Skeletal muscle tissue (tissue), 4 donors: ENCODE results near the gene FAM193B. TPM values are rescaled to one million over a fixed set of nuclear protein-coding genes. Genes with fewer than 3 reads are reported as not detected.
A peak's percentile ranks its signal among the peaks of the same experiment; 100 is the strongest.

Experiments used
- H3K27ac ChIP-seq: one replicate; pipeline ENCODE4 v1.7.0; 2013; ENCODE audit warnings: mild to moderate bottlenecking, low read depth, low read length, inconsistent platforms
- H3K27me3 ChIP-seq, 3 donors: one replicate each; pipeline ENCODE4 v1.7.0; 2013; ENCODE audit warnings: low read length in 3 of 3; ENCODE audit not compliant: control insufficient read depth in 3 of 3, insufficient read depth in 3 of 3
- H3K36me3 ChIP-seq, 3 donors: one replicate each; pipeline ENCODE4 v1.7.0; 2013; ENCODE audit warnings: low read length in 3 of 3; ENCODE audit not compliant: control insufficient read depth in 3 of 3, insufficient read depth in 3 of 3
- H3K4me1 ChIP-seq, 3 donors: one replicate each; pipeline ENCODE4 v1.7.0; 2013; ENCODE audit warnings: low read length in 3 of 3, mild to moderate bottlenecking in 3 of 3; ENCODE audit not compliant: control insufficient read depth in 3 of 3, insufficient read depth in 3 of 3
- H3K4me3 ChIP-seq, 3 donors: one replicate each; pipeline ENCODE4 v1.7.0; 2013; ENCODE audit warnings: low read length in 3 of 3
- H3K9ac ChIP-seq, 3 donors: one replicate each; pipeline ENCODE4 v1.7.0; 2013; ENCODE audit warnings: low read length in 3 of 3, mild to moderate bottlenecking in 3 of 3, moderate library complexity in 2 of 3, low read depth in 1 of 3
- H3K9me3 ChIP-seq, 3 donors: one replicate each; pipeline ENCODE4 v1.7.0; 2013; ENCODE audit warnings: low read length in 3 of 3; ENCODE audit not compliant: control insufficient read depth in 3 of 3
- total RNA-seq: library from RNA; depleted of rRNA; stranded (reverse); fragments of >200 nt; gene quantifications from one replicate; pipeline ENCODE4 v1.2.3, GENCODE V29; 2014
- donor health status: Osteomylitis.

Gene FAM193B
- total RNA-seq, 1 donor from 2014 or later, result 11.0 TPM

- Histone ChIP-seq H3K4me3 (no peak overlapping the region), H3K4me1 (peaks cover 13 to 24% (median 18%) of the 10 kb centered on the region in 3 donors), H3K9ac (no peak overlapping the region), H3K27me3 (no peaks in the 10 kb centered on the region), H3K27ac (no peak overlapping the region), H3K9me3 (no peaks in the 10 kb centered on the region), H3K36me3 (peaks cover 0 to 1% (median 0%) of the 10 kb centered on the region in 3 donors)
These were observed 49.3 kb downstream of the FAM193B start for GRCh38 chr5:177505075-177505474.

GRCh38 chr5:177504086-177505056 is 50.0 kb downstream of the FAM193B start:
- Histone ChIP-seq H3K9ac (no peak overlapping the region), H3K36me3 (no peaks in the 10 kb centered on the region), H3K27ac (no peak overlapping the region), H3K9me3 (no peaks in the 10 kb centered on the region), H3K4me1 (peaks cover 8 to 22% (median 22%) of the 10 kb centered on the region in 3 donors), H3K4me3 (no peak overlapping the region), H3K27me3 (no peaks in the 10 kb centered on the region)

DNA sequence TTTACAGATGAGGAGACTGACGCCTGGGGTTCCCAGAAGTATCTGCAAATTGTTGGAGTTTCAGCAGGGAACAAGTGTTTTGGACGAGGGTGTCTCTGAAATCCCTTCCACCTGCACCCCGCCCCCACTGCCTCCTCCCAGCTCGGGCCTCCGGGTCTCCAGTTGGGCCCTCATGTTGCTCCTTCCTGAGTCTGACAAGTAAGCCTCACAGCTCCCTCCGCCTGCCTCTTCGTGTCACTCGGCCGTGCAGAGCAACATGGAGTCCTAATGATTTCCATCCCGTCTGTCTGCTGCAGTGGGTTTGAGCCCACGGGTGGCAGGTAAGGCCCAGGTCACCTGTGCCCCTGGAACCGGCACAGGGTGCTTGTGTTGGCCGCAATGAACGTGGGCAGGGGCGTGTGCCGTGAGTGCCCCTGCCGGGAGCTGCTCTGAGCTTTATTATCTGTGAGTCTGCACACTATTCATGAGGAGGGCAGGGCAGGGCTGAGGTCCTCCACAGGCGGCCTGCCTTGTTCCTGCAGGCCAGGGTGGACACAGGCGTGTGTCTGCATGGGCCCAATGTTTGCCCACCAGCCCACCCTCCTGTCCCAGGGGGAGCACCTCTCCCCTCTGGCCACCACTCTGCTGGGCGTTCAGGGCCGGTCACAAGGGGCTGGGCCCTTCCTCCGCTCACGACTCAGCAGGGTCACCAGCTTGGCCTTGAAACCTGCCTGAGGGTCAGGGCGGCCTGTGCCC is 50.8 kb downstream of the FAM193B start:
- no peak overlapping the region for H3K27ac ChIP-seq
- no peaks in the 10 kb centered on the region for H3K9me3 ChIP-seq
- peaks cover 4 to 21% (median 20%) of the 10 kb centered on the region in 3 donors for H3K4me1 ChIP-seq
- no peaks in the 10 kb centered on the region for H3K36me3 ChIP-seq
- no peak overlapping the region for H3K4me3 ChIP-seq
- no peak overlapping the region for H3K9ac ChIP-seq
- H3K27me3 ChIP-seq, result no peaks in the 10 kb centered on the region

DNA sequence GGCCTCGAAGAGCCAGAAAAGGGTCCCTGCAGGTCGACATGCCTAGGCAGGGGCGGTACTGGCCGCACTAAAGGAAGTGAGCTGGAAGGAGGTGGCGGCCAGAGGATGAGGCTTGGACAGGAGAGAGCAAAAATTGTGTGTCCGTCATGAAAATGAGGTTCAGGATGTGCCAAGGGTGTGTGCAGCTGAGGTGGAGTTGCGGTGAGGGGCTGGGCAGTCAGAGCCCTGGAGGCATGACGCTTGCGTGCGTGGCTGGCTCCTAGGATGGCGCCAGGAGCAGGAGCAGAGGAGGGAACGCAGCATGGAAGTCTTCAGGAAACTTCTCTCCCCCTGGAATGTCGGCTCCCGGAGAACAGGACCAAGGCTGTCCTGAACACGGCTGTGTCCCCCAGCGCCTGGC is 51.5 kb downstream of the FAM193B start:
- H3K4me3 ChIP-seq, result no peak overlapping the region
- H3K9ac ChIP-seq, result peak overlapping the region in 1 of 3 donors; percentile 8
- H3K27ac ChIP-seq, result no peak overlapping the region
- H3K36me3 ChIP-seq, result no peaks in the 10 kb centered on the region
- peaks cover 4 to 27% (median 26%) of the 10 kb centered on the region in 3 donors for H3K4me1 ChIP-seq
- no peaks in the 10 kb centered on the region for H3K27me3 ChIP-seq
- H3K9me3 ChIP-seq, result no peaks in the 10 kb centered on the region

GRCh38 chr5:177501874-177502678 is 52.3 kb downstream of the FAM193B start:
- Histone ChIP-seq H3K27me3 (no peaks in the 10 kb centered on the region), H3K9ac (peak overlapping the region in 1 of 3 donors; percentile 54), H3K9me3 (no peaks in the 10 kb centered on the region), H3K27ac (no peak overlapping the region), H3K36me3 (no peaks in the 10 kb centered on the region), H3K4me1 (peaks cover 4 to 29% (median 29%) of the 10 kb centered on the region in 3 donors), H3K4me3 (no peak overlapping the region)

DNA sequence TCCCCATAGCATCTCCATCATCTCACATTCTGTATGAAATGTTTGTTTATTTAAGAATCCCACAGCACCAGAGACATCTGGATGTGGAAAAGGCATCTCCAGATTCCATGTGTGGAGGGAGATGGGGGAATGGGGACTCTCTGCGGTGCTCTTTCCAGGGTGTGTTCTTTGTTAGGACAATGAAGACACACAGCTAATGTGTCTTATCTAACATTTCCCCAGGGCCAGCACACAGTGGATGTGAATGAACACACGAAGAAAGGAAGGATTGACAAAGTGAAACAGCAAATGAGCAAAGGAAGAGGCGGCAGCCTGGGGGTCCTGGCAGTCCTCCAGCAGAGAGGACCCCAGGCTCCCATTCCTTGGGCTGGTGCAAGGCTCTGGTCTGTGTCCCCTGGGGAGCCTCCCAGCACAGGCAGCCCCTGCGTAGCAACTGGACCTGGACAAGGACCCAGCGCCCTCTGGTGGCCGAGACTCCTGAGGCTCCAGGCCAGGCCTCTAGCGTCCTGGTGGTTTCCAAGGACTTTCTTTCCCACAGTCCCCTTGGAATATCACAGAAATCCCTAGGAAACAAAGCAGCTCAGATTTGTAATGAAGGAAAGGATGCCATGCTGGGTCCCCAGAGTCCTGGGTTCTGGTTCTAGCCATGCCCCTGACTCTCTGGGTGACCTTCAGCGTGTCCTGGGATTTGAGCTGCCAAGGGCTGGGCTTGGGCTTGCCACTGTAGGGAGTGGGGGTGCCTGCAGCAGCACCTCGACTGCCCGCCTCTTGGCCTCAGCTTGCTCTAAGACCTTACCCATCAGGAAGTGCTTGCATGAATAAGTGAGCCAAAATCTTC is 53.5 kb downstream of the FAM193B start:
- no peak overlapping the region for H3K27ac ChIP-seq
- H3K9ac ChIP-seq, result peak overlapping the region in 2 of 3 donors; percentile 27 to 54
- peaks cover 0 to 3% (median 2%) of the 10 kb centered on the region in 3 donors for H3K36me3 ChIP-seq
- H3K27me3 ChIP-seq, result no peaks in the 10 kb centered on the region
- no peak overlapping the region for H3K4me3 ChIP-seq
- no peaks in the 10 kb centered on the region for H3K9me3 ChIP-seq
- peaks cover 11 to 37% (median 36%) of the 10 kb centered on the region in 3 donors for H3K4me1 ChIP-seq

DNA sequence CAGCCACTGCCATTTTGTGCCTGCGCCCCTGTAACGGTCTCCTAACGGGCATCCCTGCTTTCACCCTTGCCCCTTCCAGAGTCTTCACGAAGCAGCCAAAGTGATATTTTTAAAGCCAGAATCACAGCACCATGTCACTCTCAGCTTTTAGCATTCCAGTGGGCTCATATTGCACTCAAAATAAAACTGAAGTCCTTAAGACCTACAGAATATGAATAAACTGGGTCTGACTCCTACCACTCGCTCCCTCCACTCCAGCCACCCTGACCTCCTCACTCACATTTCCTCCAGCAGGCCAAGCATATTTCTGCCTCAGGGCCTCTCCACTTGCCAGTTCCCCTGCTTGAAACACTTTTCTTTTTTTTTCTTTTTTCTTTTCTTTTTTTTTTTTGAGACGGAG is 54.5 kb downstream of the FAM193B start:
- H3K9ac ChIP-seq, result no peak overlapping the region
- no peak overlapping the region for H3K4me3 ChIP-seq
- H3K4me1 ChIP-seq, result peaks cover 21 to 47% (median 46%) of the 10 kb centered on the region in 3 donors
- no peak overlapping the region for H3K27ac ChIP-seq
- H3K9me3 ChIP-seq, result no peaks in the 10 kb centered on the region
- peaks cover 0 to 12% (median 7%) of the 10 kb centered on the region in 3 donors for H3K36me3 ChIP-seq
- H3K27me3 ChIP-seq, result no peaks in the 10 kb centered on the region

DNA sequence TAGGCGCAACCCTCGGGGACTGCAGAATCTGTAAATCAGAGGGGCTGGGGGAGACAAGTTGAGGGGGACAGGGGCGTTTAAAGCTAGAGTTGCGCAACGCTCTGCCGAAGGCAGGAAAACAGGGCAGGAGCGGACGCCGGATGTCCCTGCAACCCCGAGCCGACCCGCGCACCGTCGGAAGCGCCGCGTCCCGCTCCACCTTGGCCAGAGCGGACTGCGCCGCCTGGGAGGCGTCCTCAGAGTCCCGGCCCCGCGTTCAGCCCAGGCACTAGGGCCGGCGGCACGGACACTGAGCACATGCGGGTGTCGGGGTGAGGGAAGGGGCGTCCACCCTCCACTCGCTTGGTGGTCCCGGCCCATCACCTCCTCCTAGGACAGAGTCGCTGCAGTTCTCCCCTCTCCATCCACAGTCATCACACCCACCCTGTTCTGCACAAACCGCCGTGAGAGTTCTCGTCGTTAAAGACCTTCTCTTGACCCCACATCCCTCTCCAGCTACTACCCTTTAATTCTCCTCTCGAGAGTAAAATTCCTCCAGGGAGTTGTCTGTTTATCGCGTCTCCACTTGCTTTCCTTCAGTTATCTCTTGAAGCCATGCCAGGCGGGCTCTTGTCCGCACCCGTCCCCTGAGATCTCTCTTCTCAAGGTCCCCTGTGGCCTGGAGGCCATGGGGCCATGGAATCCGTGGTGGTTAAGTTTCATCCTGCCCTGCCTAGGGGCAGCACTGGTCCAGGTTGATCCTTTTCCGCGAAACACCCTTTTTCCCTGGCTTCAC is 56.2 kb downstream of the FAM193B start:
- Histone ChIP-seq H3K4me1 (peaks cover 38 to 64% (median 63%) of the 10 kb centered on the region in 3 donors), H3K9ac (peak overlapping the region; percentile 20 to 70 (median 60)), H3K27ac (peak overlapping the region; percentile 99), H3K27me3 (no peaks in the 10 kb centered on the region), H3K36me3 (peaks cover 10 to 18% (median 14%) of the 10 kb centered on the region in 3 donors), H3K9me3 (no peaks in the 10 kb centered on the region), H3K4me3 (peak overlapping the region; percentile 68 to 89 (median 88))
